ENCODE data around the gene LRSAM1.
"Not testable (repeated sequence)": the region's sequence is repeated elsewhere in the genome, so short reads cannot be mapped to it uniquely, and the experiment has no call there.

Gene LRSAM1

DNA sequence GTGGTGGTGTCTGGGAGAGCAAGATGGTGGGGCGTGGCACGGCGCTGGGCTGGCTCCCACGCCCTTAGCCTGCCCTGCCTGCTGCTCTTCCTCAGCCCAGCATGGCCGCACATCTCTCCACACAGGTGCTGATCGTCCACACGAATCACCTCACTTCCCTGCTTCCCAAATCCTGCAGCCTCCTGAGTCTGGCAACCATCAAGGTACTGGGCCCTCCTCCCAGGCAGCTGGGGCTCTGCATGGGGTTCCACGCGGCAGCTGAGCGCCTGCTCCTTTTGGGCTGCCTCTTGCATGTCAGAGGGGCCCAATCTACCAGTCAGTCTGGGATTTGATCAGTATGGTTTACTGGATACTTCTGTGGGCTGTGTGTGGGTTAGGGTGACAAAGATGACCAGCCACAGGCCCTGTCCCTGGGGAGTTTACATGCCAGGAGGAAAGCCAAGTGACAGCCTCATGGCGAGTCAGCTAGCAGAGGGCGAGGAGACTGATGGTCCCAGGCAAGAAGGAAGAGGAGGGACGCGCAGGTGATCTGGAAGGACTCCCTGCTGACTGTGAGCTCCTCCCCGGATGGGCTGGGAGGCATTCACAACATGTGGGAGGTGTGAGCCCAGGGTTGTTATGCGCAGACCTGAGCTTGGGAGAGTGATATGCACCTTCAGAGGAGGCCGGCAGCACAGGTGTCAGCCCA lies 6.0 kb downstream of the LRSAM1 start:
- DNase-seq (ENCODE audit: low spot score), result no peak

DNA sequence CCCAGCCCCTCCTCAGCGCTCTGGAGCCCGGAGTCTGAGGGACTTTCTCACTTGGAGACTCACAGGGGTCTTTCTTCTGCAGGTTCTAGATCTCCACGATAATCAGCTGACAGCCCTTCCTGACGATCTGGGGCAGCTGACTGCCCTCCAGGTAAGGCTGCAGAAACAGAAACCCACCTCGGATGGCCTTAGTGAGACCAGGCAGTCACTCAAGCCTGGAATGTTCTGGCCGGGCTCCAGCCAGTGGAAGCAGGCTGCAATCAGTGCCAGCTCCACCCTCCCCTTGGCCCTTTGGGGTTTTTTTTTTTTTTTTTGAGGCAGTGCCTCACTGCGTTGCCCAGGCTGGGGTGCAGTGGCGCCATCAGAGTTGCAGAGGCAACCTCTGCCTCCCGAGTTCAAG lies 7.6 kb downstream of the LRSAM1 start:
- no peak for DNase-seq (ENCODE audit: low spot score)

DNA sequence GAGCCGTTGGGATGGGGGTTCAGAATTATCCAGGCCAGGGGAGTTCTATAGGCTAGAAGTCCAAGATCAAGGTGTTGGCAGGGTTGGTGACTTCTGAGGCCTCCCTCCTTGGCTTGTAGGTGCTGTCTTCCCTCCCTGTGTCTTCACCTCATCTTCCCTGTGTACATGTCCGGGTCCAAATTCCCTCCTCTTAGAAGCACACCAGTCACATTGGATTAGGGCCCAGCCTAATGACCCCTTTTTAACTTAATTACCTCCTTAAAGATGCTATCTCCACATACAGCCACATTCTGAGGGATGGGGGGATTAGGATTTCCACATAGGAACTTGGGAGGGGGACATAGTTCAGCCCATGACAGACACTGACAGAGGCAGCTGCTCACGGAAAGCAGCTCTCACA lies 12.1 kb downstream of the LRSAM1 start:
- DNase-seq (ENCODE audit: low spot score), result no peak

DNA sequence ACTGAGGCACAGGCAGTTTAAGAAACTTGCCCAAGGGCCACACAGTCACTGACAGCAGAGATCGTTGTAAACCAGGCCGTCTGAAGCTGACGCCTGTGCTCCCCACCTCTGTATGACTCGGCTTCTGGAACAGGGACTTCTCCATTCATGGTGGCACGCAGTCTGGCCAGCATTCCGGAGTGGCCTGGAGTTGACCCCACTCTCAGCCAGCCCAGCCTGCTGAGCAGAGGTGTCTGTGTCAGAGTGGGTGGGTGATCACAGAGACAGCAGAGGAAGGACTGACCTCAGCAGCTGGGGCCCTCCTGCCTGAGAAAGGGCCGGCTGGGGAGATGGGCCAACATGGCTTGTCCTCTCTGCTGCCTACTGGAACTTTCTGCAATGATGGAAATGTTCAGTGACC lies 12.6 kb downstream of the LRSAM1 start:
- DNase-seq (ENCODE audit: low spot score), result no peak

DNA sequence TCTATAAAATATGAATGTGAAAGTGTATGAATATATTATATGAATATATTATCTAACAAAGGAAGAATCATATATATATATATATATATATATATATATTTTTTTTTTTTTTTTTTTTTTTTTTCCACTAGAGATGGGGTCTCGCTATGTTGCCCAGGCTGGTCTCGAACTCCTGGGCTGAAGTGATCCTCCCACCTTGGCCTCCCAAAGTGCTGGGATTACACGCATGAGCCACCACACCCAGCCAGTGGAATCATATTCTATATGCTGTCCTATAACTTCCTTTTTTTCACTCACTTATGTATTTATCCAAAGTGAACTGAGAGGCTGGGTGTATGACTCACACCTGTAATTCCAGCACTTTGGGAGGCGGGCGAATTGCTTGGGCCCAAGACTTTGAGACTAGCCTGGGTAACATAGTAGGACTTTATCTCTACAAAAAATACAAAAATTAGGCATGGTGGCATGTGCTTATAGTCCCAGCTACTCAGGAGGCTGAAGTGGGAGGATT lies 15.2 kb downstream of the LRSAM1 start:
- not testable (repeated sequence) for DNase-seq (ENCODE audit: low spot score)

DNA sequence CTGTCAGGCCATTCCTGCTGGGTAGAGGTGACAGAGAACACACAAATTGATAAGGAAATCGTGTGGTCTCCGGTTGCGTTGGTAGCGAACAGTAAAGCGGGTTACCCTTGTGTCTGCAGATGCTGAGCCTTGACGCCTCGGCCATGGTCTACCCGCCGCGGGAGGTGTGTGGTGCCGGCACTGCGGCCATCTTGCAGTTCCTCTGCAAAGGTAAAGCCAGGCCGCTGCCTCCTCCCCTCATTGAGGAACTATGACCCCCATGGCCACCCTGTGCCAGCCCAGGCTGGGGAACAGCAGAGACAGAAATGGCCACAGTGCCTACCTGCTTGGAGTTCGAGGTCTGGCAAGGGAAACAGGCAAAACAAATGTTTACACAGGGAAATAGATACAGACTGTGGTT lies 16.3 kb downstream of the LRSAM1 start:
- DNase-seq (ENCODE audit: low spot score), result no peak

DNA sequence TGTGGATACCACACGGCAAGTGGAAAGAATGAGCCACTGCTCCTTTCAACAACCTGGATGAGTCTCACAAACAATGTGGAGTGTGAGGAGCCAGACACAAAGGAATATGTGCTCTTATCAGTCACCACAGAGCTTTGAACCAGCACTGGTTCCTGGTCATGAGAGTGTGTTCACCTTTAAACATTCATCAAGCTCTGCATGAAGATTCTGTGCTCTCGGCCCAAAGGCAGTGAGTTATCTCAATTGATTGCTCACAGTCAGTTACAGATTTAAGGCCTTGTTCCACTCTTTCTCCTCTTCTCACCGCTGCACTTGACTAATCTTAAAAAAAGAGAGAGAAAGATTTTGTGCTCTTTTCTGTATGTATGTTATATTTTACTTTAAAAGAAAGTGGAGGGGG lies 19.4 kb downstream of the LRSAM1 start:
- no peak for DNase-seq (ENCODE audit: low spot score)

DNA sequence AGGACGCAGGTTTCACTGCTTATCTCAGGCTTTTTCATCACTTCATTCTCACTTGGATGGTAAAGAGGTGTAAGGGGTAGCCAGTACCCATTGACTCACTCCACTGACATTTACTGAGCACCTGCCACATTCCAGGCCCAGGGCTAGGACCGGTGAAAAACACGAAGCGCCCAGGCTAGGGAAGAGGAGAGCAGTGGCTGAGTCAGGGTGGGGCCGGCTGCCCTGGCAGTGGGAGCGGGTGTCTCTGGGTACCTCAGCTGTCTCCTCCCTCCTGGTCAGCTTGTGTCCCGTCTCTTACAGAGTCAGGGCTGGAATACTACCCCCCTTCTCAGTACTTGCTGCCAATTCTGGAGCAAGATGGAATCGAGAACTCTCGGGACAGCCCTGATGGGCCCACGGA lies 22.2 kb downstream of the LRSAM1 start:
- DNase-seq (ENCODE audit: low spot score), result no peak

DNA sequence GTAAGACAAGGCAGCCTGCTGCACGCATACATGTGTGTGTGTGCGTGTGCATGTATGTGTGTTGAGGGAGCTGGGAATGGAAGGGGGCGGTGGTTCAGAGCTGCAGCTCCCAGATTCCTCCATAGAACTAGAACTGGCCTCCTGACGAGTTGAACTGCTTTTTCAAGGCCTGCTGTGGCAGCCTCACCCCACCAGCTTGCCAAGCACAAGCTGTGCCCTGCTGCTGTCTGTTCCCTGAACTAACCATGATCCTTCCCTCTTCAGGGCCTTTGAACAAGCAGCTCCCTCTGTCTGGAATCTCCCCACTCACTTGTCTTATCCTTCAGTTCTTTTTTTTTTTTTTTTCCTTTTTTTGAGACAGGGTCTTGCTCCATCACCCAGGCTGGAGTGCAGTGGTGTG lies 22.6 kb downstream of the LRSAM1 start:
- DNase-seq (ENCODE audit: low spot score), result no peak

DNA sequence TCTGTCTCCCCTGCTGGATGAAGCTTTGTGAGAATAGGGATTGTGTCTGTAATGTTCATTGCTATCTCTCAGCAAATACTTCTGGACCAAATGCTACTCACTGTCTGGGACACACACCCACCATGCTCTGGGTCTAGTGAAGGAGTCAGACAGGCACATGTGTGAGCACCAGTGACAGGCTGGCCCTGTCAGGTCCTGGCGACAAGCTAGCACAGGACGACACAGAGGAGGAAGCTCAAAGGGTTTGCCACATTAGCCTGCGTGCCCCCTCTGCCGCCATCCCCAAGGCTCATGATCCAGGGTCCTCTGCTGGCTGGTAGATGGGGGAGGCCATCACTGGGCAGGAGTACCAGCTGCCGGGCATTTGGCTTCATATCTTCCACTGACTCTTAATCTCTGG lies 23.3 kb downstream of the LRSAM1 start:
- DNase-seq (ENCODE audit: low spot score), result no peak

DNA sequence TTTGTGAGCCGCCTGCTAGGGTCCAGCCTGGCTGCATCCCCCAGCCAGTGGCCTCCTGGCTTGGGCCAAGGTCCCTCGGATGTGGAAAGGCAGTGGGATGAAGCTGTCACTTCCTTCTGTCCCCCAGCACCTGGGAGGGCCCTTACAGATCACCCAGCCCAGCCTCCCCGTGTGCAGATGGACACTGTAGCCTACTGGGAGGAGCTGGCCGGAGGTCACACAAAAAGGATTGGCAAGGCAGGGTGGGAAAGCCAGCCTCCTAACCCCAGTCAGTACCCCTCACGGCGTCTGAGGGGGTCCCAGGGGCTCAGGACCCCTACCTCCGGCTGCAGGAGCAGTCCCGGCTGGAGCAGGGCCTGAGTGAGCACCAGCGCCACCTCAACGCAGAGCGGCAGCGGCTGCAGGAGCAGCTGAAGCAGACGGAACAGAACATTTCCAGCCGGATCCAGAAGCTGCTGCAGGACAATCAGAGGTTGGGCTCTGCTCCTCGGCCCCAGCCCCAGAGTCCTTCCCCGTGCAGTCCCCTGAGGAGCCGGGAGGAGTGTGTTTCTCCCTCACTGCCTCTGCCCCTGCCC lies 28.3 kb downstream of the LRSAM1 start:
- no peak for DNase-seq (ENCODE audit: low spot score)

DNA sequence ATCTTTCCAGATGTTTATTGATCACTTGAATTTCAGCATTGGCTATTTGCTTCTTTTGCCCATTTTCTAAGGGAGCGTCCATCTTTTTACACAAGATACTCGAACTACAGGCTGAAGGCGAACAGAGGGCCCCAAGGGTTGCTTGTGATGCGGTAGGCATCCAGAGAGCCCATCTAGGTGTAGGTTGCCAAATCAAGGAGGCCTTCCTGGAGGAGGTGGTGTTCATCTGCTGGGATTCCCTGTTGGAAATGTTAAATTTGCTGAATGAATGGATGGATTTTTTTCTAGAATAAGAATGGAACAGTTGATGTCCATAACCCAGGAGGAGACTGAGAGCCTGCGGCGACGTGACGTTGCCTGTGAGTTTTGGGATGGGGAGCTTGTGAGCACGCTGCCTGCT lies 31.4 kb downstream of the LRSAM1 start:
- no peak for DNase-seq (ENCODE audit: low spot score)

DNA sequence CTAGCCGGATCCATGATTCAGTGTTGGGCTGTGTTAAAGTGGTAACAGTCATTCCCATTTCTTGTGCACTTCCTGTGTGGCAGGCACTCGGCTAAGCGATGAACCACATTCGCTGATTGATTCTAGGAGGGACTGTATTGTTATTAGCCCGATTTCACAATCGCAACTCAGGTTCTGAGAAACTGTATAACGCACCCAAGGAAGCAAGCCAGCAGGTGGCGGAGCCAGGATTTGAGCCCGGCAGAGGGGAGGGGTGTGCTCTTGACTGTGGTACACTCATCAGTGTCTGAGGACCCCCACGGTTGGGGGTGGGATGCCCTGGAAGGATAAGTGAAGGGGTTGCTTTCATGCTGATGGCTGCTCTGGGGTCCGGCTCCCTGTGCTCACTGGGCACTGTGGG lies 34.7 kb downstream of the LRSAM1 start:
- no peak for DNase-seq (ENCODE audit: low spot score)

DNA sequence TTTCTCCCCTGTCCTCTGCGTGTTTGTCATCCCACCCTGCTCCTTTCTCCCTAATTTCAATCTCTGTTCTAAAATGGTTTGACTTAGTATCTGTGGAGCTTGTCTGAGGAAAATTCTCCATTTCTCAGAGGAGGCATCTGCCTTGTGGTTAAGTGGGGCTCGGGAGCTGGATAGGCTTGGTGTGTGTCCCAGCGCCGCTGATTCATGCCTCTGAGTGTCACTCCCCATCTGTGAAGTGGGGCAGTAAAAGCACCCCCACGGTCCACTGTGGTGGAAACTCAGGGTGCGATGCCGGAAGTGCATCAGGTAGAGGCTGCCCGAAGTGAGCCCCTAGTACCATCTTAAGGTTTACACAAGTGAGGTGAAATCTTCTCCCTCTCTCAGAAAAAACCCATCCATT lies 37.6 kb downstream of the LRSAM1 start:
- no peak for DNase-seq (ENCODE audit: low spot score)

DNA sequence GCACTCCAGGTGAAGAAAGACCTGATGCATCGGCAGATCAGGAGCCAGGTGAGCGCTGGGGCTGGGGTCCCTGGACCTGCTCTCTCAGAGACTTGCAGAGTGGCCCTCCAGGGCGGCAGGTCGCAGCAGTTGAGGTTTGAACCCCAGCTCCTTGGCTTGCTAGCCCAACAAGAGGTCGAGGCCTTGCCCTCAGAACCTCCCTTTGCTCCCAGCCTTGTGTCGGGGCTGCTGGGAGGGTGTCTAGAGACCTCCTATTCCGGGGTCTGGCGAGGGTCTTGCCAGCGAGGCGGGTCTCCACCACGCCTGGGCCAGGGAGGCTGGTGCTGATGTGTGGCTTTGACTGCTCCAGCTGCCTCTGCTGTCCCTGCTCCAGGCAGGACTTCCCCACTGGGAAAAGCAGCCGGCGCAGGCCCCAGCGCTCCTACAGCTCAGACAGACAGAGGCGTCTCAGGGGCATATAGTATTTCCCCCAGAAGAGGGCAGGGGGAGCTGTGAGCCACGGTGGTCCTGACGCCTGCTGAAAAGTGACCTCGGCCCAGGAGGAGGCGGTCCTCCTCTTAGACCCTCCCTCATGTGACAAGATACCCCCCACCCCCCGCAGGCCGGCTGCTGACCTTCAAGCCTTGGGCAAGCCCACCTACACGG lies 38.3 kb downstream of the LRSAM1 start:
- no peak for DNase-seq (ENCODE audit: low spot score)

DNA sequence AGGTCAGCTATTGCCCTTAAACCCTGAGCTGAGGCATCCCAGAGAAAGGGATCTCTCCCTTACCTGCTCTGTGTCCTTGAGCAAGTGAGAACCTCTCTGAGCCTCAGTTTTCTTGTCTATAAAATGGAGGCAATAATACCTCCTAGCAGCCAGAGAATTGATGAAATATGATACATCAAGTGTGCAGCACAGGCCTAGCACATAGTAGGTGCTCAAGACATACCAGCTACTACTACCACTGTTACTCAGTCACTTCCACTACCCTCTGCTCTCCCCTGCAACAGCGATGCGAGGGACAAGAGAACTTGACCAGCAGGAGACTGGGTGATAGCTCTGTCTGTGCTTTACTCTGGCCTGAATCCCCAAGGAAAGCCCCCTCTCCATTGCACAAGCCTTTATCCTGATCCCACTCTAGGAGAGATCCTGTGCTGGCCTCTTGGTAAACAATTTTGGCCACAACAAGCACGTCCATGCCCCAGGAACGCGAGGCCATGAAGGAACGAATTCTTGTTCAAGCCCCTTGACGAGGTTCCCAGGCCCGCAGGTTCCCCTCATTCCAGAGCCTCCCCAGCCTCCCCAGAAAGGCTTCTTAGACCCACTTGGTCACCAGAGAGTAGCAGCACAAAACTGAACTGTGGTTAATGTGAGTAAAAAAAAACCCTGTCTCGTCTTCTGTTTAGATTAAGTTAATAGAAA lies 39.4 kb downstream of the LRSAM1 start:
- DNase-seq (ENCODE audit: low spot score), result no peak

DNA sequence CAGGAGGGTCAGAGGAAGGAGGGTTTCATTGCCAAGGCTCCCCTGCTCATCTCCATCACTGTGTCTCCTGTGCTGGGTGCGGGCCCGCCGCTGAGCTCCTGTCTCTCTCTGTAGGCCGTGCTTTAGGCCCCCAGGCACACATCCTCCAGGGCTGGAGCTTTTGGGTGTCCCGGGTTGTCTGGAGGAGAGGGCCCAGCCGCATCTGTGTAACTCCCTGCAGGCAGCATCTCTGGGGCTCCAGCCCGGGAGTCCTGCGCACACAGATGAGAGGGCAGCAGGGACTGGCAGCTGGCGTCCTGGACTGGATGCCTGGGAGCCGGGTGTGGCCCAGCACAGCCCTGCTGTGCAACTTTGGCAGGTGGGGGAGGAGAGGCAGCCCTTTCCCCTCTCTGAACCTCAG lies 40.2 kb downstream of the LRSAM1 start:
- DNase-seq (ENCODE audit: low spot score), result no peak

DNA sequence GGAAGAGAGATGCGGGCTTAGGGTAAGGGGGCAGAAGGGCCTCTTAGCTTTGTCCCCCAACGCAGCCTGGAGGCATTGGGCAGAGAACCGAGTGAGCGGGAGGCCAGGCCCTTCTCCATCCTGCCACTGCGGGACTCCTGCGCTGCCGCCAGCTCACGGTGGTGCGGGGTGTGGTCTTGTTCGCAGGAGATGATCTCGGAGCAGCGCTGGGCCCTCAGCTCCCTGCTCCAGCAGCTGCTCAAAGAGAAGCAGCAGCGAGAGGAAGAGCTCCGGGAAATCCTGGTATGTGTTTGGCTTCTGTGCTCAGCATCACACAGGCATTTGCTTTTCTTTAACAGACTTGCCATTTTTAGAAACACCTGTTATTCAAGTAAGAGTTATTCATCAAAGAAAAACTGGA lies 41.3 kb downstream of the LRSAM1 start:
- no peak for DNase-seq (ENCODE audit: low spot score)

DNA sequence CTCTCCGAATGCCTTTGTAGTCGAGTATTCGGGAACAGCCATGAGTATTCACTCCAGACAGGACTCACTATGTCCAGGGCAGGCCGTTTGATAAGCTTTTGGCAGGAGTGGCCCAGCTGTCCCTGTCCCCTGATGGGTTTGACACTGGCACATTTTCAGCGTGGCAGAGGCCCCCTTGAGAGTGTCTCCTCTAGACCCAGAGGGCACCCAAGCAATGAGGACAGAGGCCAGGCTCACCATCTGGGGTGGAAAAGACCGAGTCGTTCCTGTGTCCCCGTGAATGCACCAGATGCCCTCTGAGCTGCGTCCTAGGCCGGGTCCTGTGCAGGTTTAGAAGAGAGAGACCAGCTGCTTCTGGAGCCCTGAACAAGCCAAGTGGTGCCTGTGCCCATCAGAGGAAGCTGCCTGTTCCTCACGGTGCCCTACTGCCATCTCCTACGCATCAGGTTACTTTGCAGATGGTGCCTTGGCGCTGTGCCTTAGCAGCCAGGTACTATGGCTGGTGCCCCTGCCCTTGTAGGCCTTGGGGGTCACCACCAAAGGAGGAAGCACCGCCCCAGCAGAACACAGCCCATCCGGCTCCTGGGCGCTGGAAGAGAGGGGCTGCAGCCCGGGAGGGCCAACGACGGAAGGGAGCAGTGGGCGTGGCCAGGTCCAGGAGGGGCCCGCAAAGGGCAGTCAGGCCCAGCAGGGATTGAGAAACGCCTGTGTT lies 42.4 kb downstream of the LRSAM1 start:
- no peak for DNase-seq (ENCODE audit: low spot score)

DNA sequence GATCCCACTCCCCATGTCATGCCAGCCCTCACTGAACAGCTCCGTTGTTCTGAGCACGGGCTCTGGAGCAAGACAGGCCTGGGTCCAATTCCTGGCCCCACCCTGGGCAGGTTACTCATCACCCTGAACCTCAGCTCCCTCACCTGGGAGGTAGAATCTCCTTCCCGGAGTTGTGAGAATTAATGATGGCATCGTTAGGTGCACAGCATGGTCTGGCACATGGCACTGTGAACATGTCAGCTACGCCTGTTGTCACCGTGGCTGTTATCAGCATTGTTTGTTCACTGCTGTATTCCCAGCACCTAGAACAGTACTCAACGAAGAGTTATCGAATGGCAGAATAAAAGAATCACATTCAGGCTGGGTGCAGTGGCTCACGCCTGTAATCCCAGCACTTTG lies 43.0 kb downstream of the LRSAM1 start:
- no peak for DNase-seq (ENCODE audit: low spot score)

DNA sequence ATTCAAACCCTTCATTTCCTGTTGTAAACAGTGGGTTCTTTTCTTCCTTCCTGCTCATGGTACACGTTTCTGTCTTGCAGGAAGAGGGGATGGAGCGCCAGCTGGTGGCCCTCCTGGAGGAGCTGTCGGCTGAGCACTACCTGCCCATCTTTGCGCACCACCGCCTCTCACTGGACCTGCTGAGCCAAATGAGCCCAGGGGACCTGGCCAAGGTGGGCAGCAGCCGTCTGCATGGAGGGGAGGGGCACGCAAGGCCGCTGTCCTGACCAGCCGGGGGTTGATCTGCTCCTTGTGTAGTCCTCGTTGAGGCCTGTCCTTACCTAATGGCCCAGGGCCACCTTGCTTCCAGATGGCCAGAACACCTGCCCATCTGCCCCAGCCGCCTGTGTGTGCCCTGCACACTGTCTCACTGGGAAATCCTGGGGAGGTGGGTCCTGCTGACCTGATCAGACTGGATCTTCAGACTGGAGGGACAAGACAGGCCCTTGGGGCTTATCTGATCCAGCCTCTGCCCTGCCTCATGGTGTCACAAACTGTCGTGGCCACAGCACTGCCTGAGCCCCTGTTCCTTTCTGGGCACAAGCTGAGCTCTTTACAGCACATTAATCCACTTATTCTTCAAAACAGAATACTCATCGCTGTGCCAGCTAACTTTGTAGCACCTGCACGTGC lies 44.7 kb downstream of the LRSAM1 start:
- no peak for DNase-seq (ENCODE audit: low spot score)

DNA sequence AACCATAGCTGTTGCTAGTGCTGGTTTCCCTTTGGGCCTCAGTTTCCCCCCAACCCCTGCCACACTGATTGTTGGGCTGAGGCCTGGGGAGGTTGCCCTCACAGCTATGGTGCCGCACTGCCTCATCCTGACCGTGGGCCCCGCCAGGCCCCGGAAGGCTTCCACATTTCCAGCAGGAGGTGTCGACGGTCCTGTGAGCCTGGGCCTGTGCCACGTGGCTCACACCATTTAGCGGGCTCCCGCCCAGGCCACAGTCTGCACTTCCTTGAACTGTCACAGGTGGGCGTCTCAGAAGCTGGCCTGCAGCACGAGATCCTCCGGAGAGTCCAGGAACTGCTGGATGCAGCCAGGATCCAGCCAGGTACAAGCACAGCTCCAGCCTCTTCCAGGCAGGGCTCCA lies 45.7 kb downstream of the LRSAM1 start:
- DNase-seq (ENCODE audit: low spot score), result no peak

Data from hematopoietic multipotent progenitor cell treated with erythropoietin and hydrocortisone succinate and interleukin-3 and kit ligand, for 15 days (in vitro differentiated cells).